GM19328 (cell line): ENCODE data around the gene HLA-DRA.

ENCODE experiments used
- ATAC-seq: cut with Tn5 transposase; IDR thresholded peaks from one replicate; pipeline ENCODE4 v1.9.1; 2021; ENCODE audit warnings: mild to moderate bottlenecking, moderate library complexity; ENCODE audit not compliant: unreplicated experiment

HLA-DRA gene

DNA sequence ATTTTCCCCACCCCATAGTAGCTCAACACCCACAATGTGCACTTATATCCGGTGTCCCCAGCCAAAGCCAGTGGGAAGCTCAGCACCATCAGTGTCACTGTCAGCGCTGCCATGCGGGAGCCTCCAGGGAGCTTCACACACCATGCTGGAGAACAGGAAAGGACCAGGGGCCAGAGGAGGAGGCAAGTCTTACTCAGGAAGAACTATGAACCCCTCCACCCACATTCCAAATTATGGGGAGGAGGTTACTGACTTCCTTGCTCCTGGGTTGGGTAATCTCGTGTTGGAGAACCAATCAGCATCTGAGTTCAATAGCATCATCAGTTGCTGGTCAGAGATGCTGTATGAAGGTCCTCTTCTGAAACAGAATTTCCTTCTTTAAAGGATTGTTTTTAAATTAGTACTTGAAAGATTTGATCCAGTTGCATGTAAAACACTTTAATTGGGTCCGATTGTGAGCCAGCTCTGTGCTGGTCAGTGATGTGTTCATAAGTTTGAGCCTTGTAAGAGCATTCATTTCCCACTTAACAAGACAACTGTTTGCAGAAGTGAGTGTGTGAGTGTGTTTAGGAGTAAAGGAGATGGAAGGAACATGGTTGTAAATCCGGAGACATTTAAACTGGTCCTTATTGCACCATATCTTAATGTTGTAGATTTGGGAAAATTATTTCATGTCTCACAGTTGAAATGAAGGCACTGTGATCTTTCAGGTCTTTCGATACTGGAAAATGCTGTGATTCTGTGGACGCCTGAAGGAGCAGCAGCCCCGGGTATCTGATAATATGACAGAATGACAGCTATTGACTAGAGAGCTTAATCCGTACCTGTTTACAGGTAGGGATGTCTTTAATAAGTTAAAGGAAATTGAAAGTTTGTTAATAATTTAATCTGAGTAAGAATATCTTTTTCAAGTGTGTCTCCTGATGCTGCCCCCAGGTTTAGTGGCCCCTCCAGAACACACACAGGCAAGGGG lies 34.0 kb downstream of the HLA-DRA start:
- peak; percentile 94 for ATAC-seq

DNA sequence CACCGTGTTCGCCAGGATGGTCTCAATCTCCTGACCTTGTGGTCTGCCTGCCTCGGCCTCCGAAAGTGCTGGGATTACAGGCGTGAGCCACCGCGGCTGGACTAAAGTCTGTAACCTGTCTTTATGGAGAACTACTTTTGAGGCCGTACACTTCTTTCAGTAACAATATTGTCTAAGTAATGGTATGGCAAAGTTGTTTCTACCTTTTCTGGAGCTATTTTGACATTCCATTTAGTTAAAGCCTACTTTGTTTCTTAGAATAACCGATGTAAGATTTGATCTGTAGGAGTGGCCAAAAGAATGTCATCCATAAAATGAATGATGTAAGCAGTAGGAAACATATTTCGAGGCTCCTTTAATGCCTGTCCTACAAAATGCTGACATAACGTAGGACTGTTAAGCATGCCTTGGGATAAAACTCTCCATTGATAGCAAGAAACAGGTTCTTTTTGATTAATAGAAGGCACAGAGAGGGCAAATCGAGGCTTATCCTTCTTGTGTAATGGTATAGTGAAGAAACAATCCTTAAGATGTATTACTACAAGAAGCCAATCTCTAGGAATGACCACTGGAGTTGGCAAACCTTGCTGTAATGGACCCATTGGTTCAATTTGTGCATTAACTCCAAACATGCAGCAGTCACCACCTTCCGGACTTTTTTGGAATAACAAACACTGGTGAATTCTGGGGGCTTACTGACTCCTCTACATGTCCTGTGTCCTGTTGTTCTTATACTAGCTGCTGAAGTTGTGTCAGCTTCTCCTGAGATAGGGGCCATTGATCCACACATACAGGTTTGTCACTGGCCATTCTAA lies 35.9 kb downstream of the HLA-DRA start:
- no peak for ATAC-seq

DNA sequence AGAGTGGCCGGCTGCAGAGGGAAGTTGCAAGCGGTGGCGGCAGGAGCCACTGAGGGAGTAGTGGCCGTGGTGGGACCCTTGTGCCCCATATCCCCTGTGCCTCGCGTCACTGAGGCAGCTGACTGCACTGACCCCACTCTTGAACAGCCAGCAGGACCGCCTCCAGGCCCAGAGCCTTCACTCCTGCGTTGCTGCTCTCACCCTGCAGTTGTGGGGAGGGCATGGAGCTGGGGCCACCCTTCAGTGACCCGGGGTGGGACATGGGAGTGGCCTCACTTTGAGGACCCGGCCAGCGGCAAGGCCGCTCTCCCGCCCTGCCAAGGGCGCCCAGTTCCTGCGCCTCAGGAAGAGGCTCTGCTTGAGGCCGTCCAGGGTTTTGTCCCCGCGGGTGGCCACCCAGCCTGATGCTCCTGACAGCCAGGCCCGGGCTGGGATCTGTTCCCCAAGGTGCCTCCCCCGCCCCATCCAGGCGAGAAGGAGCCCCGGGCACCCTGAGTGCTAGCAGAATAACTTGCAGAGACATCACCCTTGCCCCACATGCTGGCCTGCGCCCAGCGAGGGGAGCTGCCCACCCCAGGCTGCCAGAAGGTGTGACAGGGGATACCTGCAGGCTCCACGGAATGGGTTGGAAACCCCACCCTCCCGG lies 44.4 kb downstream of the HLA-DRA start:
- no peak for ATAC-seq

DNA sequence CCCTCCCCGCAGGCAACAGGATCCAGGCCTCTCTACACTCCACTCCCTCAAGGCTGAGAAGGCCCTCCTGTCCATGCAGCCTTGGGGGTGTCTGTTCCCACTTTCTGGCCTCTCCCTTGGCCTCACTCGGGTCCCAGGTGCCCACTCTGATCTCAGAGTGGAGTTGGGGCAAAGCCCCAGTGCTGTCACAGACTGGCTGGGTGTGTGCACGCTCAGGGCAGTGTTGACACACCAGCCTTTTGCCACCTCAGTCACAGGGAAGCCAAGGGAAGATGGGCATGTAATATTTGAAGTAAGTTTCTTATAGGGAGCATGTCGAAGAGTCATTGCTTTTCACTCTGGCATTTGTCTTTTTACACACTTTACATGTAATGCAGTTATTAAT lies 44.9 kb downstream of the HLA-DRA start:
- no peak for ATAC-seq

DNA sequence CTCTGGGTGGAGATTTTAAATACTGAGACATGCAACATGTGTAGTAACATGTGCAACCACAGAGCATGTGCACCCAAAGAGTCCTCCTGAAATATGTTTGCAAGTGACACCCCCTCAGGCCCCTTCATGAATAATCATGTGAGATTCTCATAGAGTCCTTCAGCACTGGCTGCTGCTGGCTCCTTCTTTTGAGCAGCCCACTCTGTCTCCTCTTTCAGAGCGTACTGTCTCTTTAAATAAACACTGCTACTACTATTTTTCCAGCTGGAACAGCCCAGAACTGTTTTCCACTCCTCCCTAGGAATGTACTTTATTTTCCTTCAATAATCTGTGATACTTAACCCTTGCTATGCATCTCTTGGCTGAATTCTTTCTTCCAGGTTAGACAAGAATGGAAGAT lies 48.4 kb downstream of the HLA-DRA start:
- ATAC-seq: no peak

DNA sequence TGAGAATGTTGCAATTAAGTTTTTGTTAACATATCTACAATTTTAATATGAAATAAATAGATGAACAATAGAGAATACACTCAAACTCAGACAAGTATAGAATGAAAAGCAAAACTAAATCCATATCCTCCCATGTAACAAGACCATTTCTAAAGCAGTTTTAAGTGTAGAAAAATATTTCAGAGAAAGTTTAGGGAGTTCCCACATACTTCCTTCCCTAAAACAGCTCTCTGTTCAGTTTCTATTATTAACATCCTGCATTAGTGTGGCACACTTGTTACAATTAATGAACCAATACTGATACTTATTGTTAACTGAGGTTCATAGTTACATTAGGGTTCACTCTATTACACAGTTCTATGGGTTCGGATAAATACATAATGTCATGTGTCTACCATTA lies 52.0 kb downstream of the HLA-DRA start:
- no peak for ATAC-seq

DNA sequence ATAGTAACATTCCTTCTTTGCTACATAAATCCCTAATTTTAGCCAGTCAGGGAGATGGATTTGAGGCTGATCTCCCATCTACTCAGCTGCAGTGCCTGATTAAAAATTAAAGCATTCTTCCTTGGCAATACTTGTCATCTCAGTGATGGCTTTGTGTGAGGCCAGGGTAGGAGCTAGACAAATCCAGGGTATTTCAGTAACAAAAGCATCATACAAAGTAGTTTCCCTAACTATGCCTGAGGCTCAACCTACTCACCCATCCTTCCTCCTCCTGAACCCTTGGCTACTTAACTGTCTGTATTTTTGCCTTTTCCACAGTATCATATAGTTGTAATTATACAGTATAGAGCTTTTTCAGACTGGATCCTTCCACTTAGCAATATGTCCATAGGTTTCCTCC lies 52.7 kb downstream of the HLA-DRA start:
- no peak for ATAC-seq
